ENCODE measurements around the gene EPHB1.
"Not testable (repeated sequence)": the region's sequence is repeated elsewhere in the genome, so short reads cannot be mapped to it uniquely, and the experiment has no call there.

EPHB1 gene

GRCh38 chr3:134959516-134959915 is 164.5 kb downstream of the EPHB1 start:
- DNase-seq = no peak

GRCh38 chr3:134964226-134964625 is 169.2 kb downstream of the EPHB1 start:
- DNase-seq = no peak

GRCh38 chr3:134965865-134966481 is 170.9 kb downstream of the EPHB1 start:
- no peak for DNase-seq

- DNase-seq = no peak
Observed at GRCh38 chr3:134970895-134971294, 175.8 kb downstream of the EPHB1 start.

GRCh38 chr3:134971306-134971705 is 176.2 kb downstream of the EPHB1 start:
- DNase-seq = no peak

- DNase-seq = not testable (repeated sequence)
Observed at GRCh38 chr3:134971907-134972306, 176.8 kb downstream of the EPHB1 start.

GRCh38 chr3:134972836-134973455 is 177.9 kb downstream of the EPHB1 start:
- DNase-seq = no peak

- no peak for DNase-seq
Observed at GRCh38 chr3:134974624-134975023, 179.6 kb downstream of the EPHB1 start.

- no peak for DNase-seq
Observed at GRCh38 chr3:134976948-134977347, 181.9 kb downstream of the EPHB1 start.

GRCh38 chr3:134978658-134979057 is 183.6 kb downstream of the EPHB1 start:
- no peak for DNase-seq

- DNase-seq = no peak
Observed at GRCh38 chr3:134985864-134986715, 191.0 kb downstream of the EPHB1 start.

GRCh38 chr3:134988666-134989065 is 193.6 kb downstream of the EPHB1 start:
- no peak for DNase-seq

GRCh38 chr3:134991003-134991402 is 195.9 kb downstream of the EPHB1 start:
- no peak for DNase-seq

- no peak for DNase-seq
Observed at GRCh38 chr3:134991472-134992010, 196.5 kb downstream of the EPHB1 start.

GRCh38 chr3:134992180-134992579 is 197.1 kb downstream of the EPHB1 start:
- no peak for DNase-seq

- DNase-seq = no peak
Observed at GRCh38 chr3:134992586-134992985, 197.5 kb downstream of the EPHB1 start.

- no peak for DNase-seq
Observed at GRCh38 chr3:134993011-134993410, 198.0 kb downstream of the EPHB1 start.

- DNase-seq = no peak
Observed at GRCh38 chr3:134998158-134998557, 203.1 kb downstream of the EPHB1 start.

GRCh38 chr3:134998855-134999254 is 203.8 kb downstream of the EPHB1 start:
- no peak for DNase-seq

- DNase-seq = peak; percentile 34
Observed at GRCh38 chr3:135000465-135000864, 205.4 kb downstream of the EPHB1 start.

GRCh38 chr3:135005616-135006015 is 210.6 kb downstream of the EPHB1 start:
- not testable (repeated sequence) for DNase-seq

- DNase-seq = no peak
Observed at GRCh38 chr3:135007607-135008006, 212.5 kb downstream of the EPHB1 start.

- DNase-seq = no peak
Observed at GRCh38 chr3:135008326-135008725, 213.3 kb downstream of the EPHB1 start.

- DNase-seq = no peak
Observed at GRCh38 chr3:135009014-135009413, 214.0 kb downstream of the EPHB1 start.

Data from NCI-H748 treated with DMSO at 0.1 percent for 48 hours (cell line).